Body of pancreas (tissue), 4 donors: Measurements from ENCODE around the gene SLC25A21. TPM values are rescaled to one million over a fixed set of nuclear protein-coding genes. Genes with fewer than 3 reads are reported as not detected.
A peak's percentile ranks its signal among the peaks of the same experiment; 100 is the strongest.

Source experiments
- ATAC-seq: fragments of 150-250 bp; one replicate; pipeline ENCODE4 v1.9.1; 2016
- DNase-seq, 4 donors: peaks; one replicate each; pipeline ENCODE4 v3.0.0-alpha.2; 2019
- H3K27ac ChIP-seq, 4 donors: fragments of 200-600 bp; sonication (generic); 1 replicate in 3 of 4; 2 replicates in 1 of 4; pipeline versions ENCODE4 v1.5.1 to v1.6.1; 2016 to 2019; ENCODE audit warnings: mild to moderate bottlenecking in 1 of 4, mixed read lengths in 1 of 4, moderate library complexity in 1 of 4
- H3K27me3 ChIP-seq, 2 donors: fragments of 200-600 bp; sonication (generic); one replicate each; pipeline ENCODE4 v1.6.0; 2016; ENCODE audit warnings: mild to moderate bottlenecking in 1 of 2
- H3K36me3 ChIP-seq, 2 donors: fragments of 200-600 bp; sonication (generic); replicated peaks in 1 of 2; 2 replicates each; pipeline ENCODE4 v1.5.1; 2016; ENCODE audit warnings: low read depth in 2 of 2; ENCODE audit not compliant: insufficient read depth in 1 of 2
- H3K4me1 ChIP-seq: fragments of 200-600 bp; sonication (generic); one replicate; pipeline ENCODE4 v1.6.0; 2016
- H3K4me3 ChIP-seq, 2 donors: fragments of 200-600 bp; sonication (generic); 1 replicate in 1 of 2; 2 replicates in 1 of 2; pipeline ENCODE4 v1.5.1; 2016 to 2019
- H3K9me3 ChIP-seq, 3 donors: fragments of 200-600 bp; sonication (generic); 1 replicate in 2 of 3; 2 replicates in 1 of 3; pipeline ENCODE4 v1.5.1; 2016
- CTCF ChIP-seq, 7 experiments: fragments of 450-650 bp in 4 of 7; fragments of 200-600 bp in 3 of 7; sonication (generic) in 3 of 7; IDR thresholded peaks; one replicate each; pipeline ENCODE4 v1.5.1; 2016 to 2019; ENCODE audit warnings: antibody characterized with exemption in 7 of 7
- POLR2A ChIP-seq, 3 donors: fragments of 450-650 bp; IDR thresholded peaks; one replicate each; pipeline ENCODE4 v1.6.1; 2016; ENCODE audit warnings: antibody characterized with exemption in 3 of 3, mild to moderate bottlenecking in 2 of 3
- WGBS, 2 donors: methylation state at CpG; one replicate each; pipeline ENCODE4 v1.1.5; 2017; 5-methylcytosine and 5-hydroxymethylcytosine counted together
- intact Hi-C: fragments of 100-400 bp; cut with DNase I; formaldehyde crosslinking; loops from one replicate; pipeline ENCODE4 v1.15.1; 2023
- total RNA-seq, 2 donors: library from RNA; depleted of rRNA; stranded (reverse); fragments of >200 nt; gene quantifications; one replicate each; pipeline ENCODE4 v1.1.0, GENCODE V29; 2016

Gene SLC25A21
- total RNA-seq, 2 donors from 2014 or later, result not detected

- ATAC-seq (no peak), DNase-seq (no peak)
- no peak for TF ChIP-seq CTCF (IDR thresholded peaks at IDR 0.05)
- TF ChIP-seq POLR2A (IDR thresholded peaks at IDR 0.05), result no peak
- intact Hi-C loops, result no loop called here
- Histone ChIP-seq H3K27ac (no peak overlapping the region), H3K36me3 (no peaks in the 10 kb centered on the region), H3K4me3 (no peak overlapping the region), H3K27me3 (no peaks in the 10 kb centered on the region), H3K9me3 (no peaks in the 10 kb centered on the region), H3K4me1 (no peaks in the 10 kb centered on the region)
- 43 to 44% methylated on average over 3 of the region's 3 CpGs for WGBS, 2 donors
Observed at GRCh38 chr14:36748610-36749213, 423.7 kb downstream of the SLC25A21 start.

- ATAC-seq (no peak), DNase-seq (no peak)
- 37 to 49% methylated on average over 8 of the region's 8 CpGs for WGBS, 2 donors
- H3K4me3 ChIP-seq, result no peak overlapping the region
- TF ChIP-seq CTCF (IDR thresholded peaks at IDR 0.05) (peak; percentile 16 to 39 (median 35)), POLR2A (IDR thresholded peaks at IDR 0.05) (no peak)
- no peak overlapping the region for H3K27ac ChIP-seq
- no peaks in the 10 kb centered on the region for H3K4me1 ChIP-seq
- intact Hi-C loops, result no loop called here
- H3K27me3 ChIP-seq, result no peaks in the 10 kb centered on the region
- H3K36me3 ChIP-seq, result no peaks in the 10 kb centered on the region
- no peaks in the 10 kb centered on the region for H3K9me3 ChIP-seq
Observed at GRCh38 chr14:36747411-36748184, 424.8 kb downstream of the SLC25A21 start.

- Histone ChIP-seq H3K4me1 (no peaks in the 10 kb centered on the region), H3K4me3 (no peak overlapping the region), H3K36me3 (no peaks in the 10 kb centered on the region), H3K27ac (no peak overlapping the region), H3K27me3 (no peaks in the 10 kb centered on the region), H3K9me3 (no peaks in the 10 kb centered on the region)
- DNase-seq, result no peak
- TF ChIP-seq POLR2A (IDR thresholded peaks at IDR 0.05) (no peak), CTCF (IDR thresholded peaks at IDR 0.05) (no peak)
- ATAC-seq, result no peak
- intact Hi-C loops, result no loop called here
Observed at GRCh38 chr14:36746872-36747271, 425.5 kb downstream of the SLC25A21 start.

GRCh38 chr14:36741858-36742257 lies 430.5 kb downstream of the SLC25A21 start:
- no peak for DNase-seq
- 31 to 44% methylated on average over 1 of the region's 1 CpG for WGBS, 2 donors
- H3K27ac ChIP-seq, result no peak overlapping the region
- intact Hi-C loops, result no loop called here
- no peaks in the 10 kb centered on the region for H3K36me3 ChIP-seq
- TF ChIP-seq POLR2A (IDR thresholded peaks at IDR 0.05) (no peak), CTCF (IDR thresholded peaks at IDR 0.05) (no peak)
- H3K4me3 ChIP-seq, result no peak overlapping the region
- ATAC-seq, result no peak
- H3K27me3 ChIP-seq, result no peaks in the 10 kb centered on the region
- H3K9me3 ChIP-seq, result no peaks in the 10 kb centered on the region
- H3K4me1 ChIP-seq, result no peaks in the 10 kb centered on the region

- H3K4me1 ChIP-seq, result no peaks in the 10 kb centered on the region
- H3K36me3 ChIP-seq, result no peaks in the 10 kb centered on the region
- no peaks in the 10 kb centered on the region for H3K27me3 ChIP-seq
- H3K9me3 ChIP-seq, result no peaks in the 10 kb centered on the region
- no peak overlapping the region for H3K27ac ChIP-seq
- no peak overlapping the region for H3K4me3 ChIP-seq
- no peak for DNase-seq
- WGBS, 2 donors, result 76 to 80% methylated on average over 7 of the region's 7 CpGs
- intact Hi-C loops, result no loop called here
- TF ChIP-seq POLR2A (IDR thresholded peaks at IDR 0.05), result no peak
- no peak for TF ChIP-seq CTCF (IDR thresholded peaks at IDR 0.05)
- no peak for ATAC-seq
Observed at GRCh38 chr14:36738269-36738668, 434.1 kb downstream of the SLC25A21 start.
